Measurements from ENCODE around the gene SUCLG2. TPM values are rescaled to one million over a fixed set of nuclear protein-coding genes. Genes with fewer than 3 reads are reported as not detected.

The SUCLG2 gene
- total RNA-seq, 1 experiment from 2014 or later = 41.4 TPM

DNA sequence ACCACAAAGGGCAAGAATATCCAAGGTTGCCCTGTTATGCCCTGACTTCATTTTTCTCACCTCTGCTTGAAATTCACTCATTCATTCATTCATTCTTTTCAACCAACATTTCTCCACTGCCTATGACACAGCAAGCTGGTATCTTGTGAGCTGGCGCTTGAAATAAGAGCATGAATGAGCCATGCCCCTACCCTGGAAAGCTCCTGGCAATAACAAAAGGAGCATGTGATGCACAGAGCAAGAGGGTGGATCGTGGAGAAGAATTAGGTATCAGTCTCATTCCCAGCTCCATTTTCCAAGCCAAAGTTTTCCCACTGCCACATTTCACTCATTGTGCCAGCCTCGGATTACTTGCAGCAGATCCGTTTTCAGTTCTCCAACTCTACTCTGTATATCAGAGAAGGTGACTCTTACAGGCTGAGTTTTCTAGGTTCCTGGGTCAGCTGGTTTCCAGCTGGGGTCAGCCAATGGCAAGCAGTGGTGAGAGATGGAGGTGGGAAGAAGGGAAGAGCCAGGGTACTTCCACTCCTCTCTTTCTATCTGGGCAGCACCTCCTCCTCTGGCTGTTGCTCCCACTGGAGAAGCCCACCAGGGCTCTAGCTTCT lies 144.8 kb downstream of the SUCLG2 start:
- Histone ChIP-seq H3K4me3 (ENCODE audit: insufficient read depth, low read depth, low read length) (no peak overlapping the region), H3K27me3 (ENCODE audit: control insufficient read depth, insufficient read depth, low read length) (no peaks in the 10 kb centered on the region), H3K36me3 (replicated peaks; ENCODE audit: control insufficient read depth, insufficient read depth, low read length) (no peaks in the 10 kb centered on the region)
- no peak for DNase-seq

DNA sequence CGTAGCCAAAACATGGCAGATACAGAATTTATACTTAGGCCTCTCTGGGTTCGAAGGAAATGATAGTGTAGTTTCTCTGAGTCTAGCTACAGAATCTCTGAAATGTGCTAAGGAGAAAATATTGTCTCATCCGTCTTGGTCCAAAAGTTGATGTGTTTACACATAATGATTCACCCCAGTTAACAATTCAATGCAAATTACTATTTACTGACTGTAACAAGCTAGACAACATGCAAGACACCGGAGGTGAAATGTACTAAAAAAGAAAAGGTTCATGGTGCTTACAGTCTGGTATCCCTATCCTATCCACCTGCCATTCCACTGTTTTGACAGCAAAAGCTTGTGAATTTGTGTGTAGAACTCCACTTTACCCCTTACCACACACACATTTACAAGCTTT lies 146.8 kb downstream of the SUCLG2 start:
- Histone ChIP-seq H3K4me3 (ENCODE audit: insufficient read depth, low read depth, low read length) (no peak overlapping the region), H3K36me3 (replicated peaks; ENCODE audit: control insufficient read depth, insufficient read depth, low read length) (no peaks in the 10 kb centered on the region), H3K27me3 (ENCODE audit: control insufficient read depth, insufficient read depth, low read length) (no peaks in the 10 kb centered on the region)
- no peak for DNase-seq

DNA sequence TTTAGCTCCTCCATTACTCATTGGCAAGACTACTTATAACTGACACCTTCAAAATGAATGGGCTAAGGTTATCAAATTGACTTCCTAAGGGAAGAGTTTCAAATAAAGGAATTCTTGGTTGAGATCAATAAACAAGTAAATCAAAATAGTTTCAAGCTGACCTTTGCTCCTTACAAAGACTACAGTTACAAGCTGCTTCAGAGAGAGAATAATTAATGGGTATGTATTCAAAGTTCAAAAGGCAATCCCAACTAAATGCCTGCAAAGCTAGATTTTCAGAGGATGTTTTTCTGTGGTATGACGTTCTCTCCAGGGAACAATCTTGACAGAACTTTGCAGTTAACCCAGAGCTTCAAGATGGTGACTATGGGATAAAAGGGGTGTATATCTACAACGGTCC lies 153.7 kb downstream of the SUCLG2 start:
- Histone ChIP-seq H3K27me3 (ENCODE audit: control insufficient read depth, insufficient read depth, low read length) (no peaks in the 10 kb centered on the region), H3K4me3 (ENCODE audit: insufficient read depth, low read depth, low read length) (no peak overlapping the region), H3K36me3 (replicated peaks; ENCODE audit: control insufficient read depth, insufficient read depth, low read length) (no peaks in the 10 kb centered on the region)
- no peak for DNase-seq

DNA sequence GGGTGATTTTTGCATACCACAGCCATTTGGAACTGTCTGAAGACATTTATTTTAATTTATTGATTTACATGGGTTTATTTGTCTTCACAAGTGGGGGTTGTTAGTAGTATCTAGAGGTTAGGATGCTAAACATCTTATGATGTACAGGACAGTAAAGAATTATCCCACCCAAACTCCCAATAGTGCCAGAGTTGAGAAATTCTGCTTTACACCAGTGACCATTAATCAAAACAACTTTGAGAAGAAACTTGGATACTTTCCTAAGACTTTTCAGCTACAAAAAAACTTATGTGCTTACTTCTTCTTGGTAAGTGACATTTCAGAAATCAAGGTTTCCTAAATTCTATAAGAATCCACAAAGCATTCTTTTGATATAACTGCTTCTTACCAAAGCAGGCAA lies 156.7 kb downstream of the SUCLG2 start:
- Histone ChIP-seq H3K27me3 (ENCODE audit: control insufficient read depth, insufficient read depth, low read length) (no peaks in the 10 kb centered on the region), H3K4me3 (ENCODE audit: insufficient read depth, low read depth, low read length) (no peak overlapping the region), H3K36me3 (replicated peaks; ENCODE audit: control insufficient read depth, insufficient read depth, low read length) (no peaks in the 10 kb centered on the region)
- no peak for DNase-seq

DNA sequence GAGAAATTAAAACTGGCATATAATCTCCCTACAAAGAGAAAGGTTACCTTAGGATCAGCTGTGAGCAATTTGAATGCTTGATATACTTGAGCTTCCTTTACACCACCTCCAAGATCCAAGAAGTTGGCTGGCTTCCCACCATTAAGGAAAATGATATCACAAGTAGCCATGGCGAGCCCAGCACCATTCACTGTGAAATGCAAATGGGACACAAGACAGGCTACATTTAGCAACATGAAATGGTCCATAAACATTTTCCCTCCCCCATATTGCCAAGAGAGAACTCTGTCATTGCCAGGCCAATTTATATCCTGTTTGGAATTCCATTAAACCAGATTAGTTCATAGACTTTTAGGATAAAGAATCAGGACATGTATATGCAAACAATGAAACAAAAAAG lies 158.7 kb downstream of the SUCLG2 start:
- Histone ChIP-seq H3K36me3 (replicated peaks; ENCODE audit: control insufficient read depth, insufficient read depth, low read length) (no peaks in the 10 kb centered on the region), H3K4me3 (ENCODE audit: insufficient read depth, low read depth, low read length) (no peak overlapping the region), H3K27me3 (ENCODE audit: control insufficient read depth, insufficient read depth, low read length) (no peaks in the 10 kb centered on the region)
- no peak for DNase-seq

DNA sequence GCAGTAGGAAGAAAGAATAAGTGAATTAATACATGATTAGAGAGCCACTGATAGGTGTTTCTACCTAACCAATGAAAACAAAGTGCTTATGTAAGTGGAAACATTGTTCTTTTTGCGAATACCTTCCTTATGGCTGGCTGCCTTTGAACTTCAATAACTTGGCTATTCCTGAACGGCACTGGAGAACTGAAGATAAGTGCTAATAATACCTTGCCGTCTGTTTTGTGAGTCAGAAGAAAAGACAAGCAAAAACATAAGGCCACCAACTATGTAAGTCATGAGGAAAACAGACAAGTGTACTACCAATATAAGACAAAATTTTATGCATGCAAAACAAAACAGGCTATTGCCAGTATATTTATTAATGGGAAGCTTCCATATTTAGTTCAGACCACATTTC lies 160.6 kb downstream of the SUCLG2 start:
- DNase-seq = no peak
- H3K4me3 ChIP-seq (ENCODE audit: insufficient read depth, low read depth, low read length) = no peak overlapping the region
- H3K36me3 ChIP-seq (replicated peaks; ENCODE audit: control insufficient read depth, insufficient read depth, low read length) = no peaks in the 10 kb centered on the region
- H3K27me3 ChIP-seq (ENCODE audit: control insufficient read depth, insufficient read depth, low read length) = no peaks in the 10 kb centered on the region

DNA sequence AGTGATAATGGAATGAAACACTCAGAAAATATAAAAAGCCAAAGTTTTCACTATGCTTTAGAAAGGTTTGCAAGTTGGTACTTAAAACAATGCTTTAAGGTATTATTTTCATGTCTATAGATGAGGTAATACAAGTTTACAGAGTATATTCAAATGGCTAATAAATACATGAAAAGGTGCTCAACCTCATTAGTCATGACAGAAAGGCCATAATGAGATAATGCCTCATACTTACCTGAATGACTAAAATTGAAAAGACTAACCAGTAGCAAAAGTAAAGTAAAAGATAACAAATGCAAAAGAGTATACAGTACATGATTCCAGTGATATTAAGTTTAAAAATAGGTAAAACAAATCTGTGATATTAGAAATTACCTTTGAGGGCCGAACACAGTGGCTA lies 163.8 kb downstream of the SUCLG2 start:
- Histone ChIP-seq H3K4me3 (ENCODE audit: insufficient read depth, low read depth, low read length) (no peak overlapping the region), H3K36me3 (replicated peaks; ENCODE audit: control insufficient read depth, insufficient read depth, low read length) (no peaks in the 10 kb centered on the region), H3K27me3 (ENCODE audit: control insufficient read depth, insufficient read depth, low read length) (no peaks in the 10 kb centered on the region)
- no peak for DNase-seq

DNA sequence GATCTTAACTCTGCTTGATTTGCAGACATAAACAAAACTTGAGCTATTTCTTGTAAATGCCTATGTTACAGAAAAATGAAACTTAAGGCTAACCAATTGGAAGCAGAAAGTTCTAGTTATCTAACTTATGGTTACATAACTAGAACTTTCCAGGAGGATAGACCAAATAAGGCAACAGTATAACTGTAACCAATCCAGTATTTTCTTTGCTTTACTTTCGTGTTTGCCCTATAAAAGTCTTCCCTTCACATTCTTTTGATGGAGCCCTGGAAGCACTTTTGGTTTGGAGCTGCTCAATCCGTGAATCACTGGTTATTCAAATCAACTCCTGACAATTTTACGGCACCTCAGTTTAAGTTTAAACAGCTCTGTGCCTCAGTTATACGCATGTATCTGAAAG lies 164.6 kb downstream of the SUCLG2 start:
- DNase-seq = no peak
- Histone ChIP-seq H3K27me3 (ENCODE audit: control insufficient read depth, insufficient read depth, low read length) (no peaks in the 10 kb centered on the region), H3K36me3 (replicated peaks; ENCODE audit: control insufficient read depth, insufficient read depth, low read length) (no peaks in the 10 kb centered on the region), H3K4me3 (ENCODE audit: insufficient read depth, low read depth, low read length) (no peak overlapping the region)

DNA sequence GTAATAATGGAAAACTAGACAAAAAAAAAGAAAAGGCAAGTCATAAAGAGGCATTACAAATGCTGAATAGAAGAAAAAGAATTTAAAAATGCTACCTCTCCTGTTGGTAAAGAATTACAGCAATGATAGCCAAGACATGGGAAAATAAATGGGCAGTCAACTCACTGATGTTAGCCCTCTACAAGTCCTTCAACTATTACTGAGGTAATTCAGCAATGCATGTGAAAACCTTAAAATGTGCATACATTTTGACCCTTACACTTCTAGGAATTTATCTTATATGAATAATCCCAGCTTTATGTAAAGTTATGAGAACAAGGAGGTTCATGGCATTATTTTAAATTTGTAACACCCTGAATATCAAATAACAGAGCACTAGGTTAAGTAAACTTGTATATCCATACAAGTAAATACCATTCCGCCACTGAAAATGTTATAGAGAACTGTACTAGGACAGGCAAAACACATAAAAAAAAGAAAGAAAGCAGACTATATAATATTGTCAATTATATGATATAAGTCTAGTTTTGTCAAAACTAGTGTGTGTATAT lies 166.8 kb downstream of the SUCLG2 start:
- H3K27me3 ChIP-seq (ENCODE audit: control insufficient read depth, insufficient read depth, low read length) = no peaks in the 10 kb centered on the region
- H3K4me3 ChIP-seq (ENCODE audit: insufficient read depth, low read depth, low read length) = no peak overlapping the region
- DNase-seq = no peak
- H3K36me3 ChIP-seq (replicated peaks; ENCODE audit: control insufficient read depth, insufficient read depth, low read length) = no peaks in the 10 kb centered on the region

DNA sequence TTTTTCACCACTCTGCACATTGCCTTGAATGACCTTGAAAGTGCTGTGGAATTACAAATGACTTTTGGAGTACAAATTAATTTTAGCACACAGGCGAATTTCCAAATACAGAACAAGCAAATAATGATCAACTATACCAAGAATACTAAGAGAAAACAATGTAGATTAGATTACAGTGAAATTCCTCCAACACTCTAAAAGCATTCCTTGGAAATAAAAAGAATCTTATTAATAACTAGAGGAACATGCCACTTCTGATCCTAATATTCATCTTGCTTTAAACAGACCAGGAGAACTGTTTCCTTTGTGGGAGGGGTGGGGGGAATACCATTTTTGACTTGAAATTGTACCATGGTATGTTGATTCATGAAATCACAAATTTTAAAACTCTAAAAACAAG lies 167.5 kb downstream of the SUCLG2 start:
- H3K27me3 ChIP-seq (ENCODE audit: control insufficient read depth, insufficient read depth, low read length) = no peaks in the 10 kb centered on the region
- no peak overlapping the region for H3K4me3 ChIP-seq (ENCODE audit: insufficient read depth, low read depth, low read length)
- H3K36me3 ChIP-seq (replicated peaks; ENCODE audit: control insufficient read depth, insufficient read depth, low read length) = no peaks in the 10 kb centered on the region
- DNase-seq = no peak

DNA sequence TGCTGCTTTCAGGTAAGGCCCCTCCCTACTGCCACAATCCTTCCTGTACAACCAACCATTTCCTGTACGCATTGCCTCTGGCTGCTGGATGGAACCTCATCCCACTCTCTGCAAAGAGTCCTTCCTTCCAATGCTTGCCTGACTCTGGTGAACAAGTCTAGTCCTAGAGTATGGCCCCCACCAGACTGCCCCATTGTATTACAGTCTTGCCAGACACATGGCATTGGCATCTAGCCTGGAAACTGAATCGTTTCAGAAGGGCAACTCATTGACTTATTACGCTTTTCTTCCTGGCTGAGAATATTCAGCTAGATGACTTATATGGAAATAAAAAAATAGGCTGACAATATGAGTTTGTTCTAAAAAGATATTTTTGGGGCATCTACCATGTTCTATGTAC lies 170.3 kb downstream of the SUCLG2 start:
- DNase-seq = no peak

DNA sequence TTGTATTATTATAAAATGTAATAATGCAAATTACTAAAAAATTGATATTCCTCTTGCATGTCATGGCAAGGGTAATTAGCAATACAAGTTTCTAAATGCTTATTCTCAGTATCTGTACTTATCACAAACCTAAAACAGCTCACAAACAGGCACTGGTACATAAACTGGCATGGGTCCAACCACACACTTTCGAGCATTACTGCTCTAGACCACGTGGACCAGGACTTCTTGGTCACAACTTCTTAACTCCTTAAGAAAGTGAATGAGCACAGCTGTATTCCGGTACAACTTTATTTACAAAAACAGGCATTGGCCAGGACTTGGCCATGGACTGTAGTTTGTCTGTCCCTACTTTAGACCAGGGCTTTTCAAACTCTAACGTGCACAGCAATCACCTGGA lies 173.3 kb downstream of the SUCLG2 start:
- no peak for DNase-seq
- H3K4me3 ChIP-seq (ENCODE audit: insufficient read depth, low read depth, low read length) = no peak overlapping the region
- H3K36me3 ChIP-seq (replicated peaks; ENCODE audit: control insufficient read depth, insufficient read depth, low read length) = no peaks in the 10 kb centered on the region
- H3K27me3 ChIP-seq (ENCODE audit: control insufficient read depth, insufficient read depth, low read length) = no peaks in the 10 kb centered on the region

More for the DNA sequence above, 170.3 kb downstream of the SUCLG2 start:
- no peaks in the 10 kb centered on the region for H3K36me3 ChIP-seq (replicated peaks; ENCODE audit: control insufficient read depth, insufficient read depth, low read length)
- H3K4me3 ChIP-seq (ENCODE audit: insufficient read depth, low read depth, low read length) = no peak overlapping the region
- no peaks in the 10 kb centered on the region for H3K27me3 ChIP-seq (ENCODE audit: control insufficient read depth, insufficient read depth, low read length)

DNA sequence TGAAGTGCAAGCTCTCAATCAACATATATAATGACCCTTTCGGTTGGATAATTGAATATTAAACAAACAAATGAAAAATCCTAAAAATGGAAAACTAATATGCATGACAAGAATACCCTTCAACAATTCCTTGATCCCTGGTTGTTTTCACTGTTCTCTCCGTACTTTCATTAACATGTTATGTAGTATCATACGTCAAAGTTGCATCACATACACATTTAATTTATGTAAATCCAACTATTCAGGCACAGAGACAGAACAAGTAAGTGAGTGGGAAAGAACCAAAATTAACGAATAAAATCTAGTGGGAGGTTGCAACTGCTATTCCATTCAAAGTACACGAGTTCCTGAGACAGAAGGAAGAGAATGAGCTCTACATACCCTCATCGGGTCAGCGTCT lies 176.0 kb downstream of the SUCLG2 start:
- H3K4me3 ChIP-seq (ENCODE audit: insufficient read depth, low read depth, low read length) = no peak overlapping the region
- H3K27me3 ChIP-seq (ENCODE audit: control insufficient read depth, insufficient read depth, low read length) = no peaks in the 10 kb centered on the region
- DNase-seq = no peak
- no peaks in the 10 kb centered on the region for H3K36me3 ChIP-seq (replicated peaks; ENCODE audit: control insufficient read depth, insufficient read depth, low read length)

DNA sequence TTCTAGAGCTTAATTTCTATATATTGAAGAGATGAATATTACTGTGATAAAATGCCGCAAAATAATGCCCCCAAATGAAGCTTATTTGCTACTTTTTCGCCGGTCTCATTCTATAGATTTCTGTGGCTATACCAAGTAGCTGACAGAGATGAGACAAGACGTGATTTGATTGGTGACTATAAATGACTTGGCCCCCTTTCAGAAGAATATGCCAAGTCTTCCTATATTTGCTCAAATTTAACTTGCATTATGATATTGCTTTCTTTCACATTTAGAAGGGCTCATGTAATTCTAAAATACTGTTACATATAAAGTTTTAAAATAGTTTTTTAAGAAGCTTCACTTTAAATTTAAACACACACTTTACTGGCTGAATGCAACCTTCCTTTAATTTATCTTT lies 180.1 kb downstream of the SUCLG2 start:
- Histone ChIP-seq H3K36me3 (replicated peaks; ENCODE audit: control insufficient read depth, insufficient read depth, low read length) (no peaks in the 10 kb centered on the region), H3K27me3 (ENCODE audit: control insufficient read depth, insufficient read depth, low read length) (no peaks in the 10 kb centered on the region), H3K4me3 (ENCODE audit: insufficient read depth, low read depth, low read length) (no peak overlapping the region)
- DNase-seq = no peak

DNA sequence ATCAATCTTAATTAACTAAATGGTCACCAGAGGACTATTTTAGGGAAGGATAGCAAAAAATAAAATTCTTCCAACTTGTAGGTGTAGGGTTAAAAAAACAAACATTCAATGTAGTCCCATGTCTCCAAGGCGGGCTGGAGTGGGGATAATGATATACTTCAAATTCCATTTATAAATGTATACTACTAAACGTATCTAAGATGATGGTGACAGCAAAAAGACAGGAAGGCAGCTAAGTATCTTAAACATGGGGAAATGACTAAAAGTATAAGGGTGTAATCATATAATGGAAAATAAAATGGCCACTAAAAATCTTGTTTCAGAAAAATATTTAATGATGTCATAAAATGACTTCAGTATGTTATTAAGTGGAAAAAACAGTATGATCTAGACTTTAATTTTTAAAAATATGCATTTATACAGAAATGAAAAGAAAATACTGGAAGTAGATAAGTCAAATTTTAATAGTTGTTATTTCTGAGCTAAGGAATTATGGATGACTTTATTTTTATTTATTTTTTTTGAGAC lies 181.7 kb downstream of the SUCLG2 start:
- Histone ChIP-seq H3K27me3 (ENCODE audit: control insufficient read depth, insufficient read depth, low read length) (no peaks in the 10 kb centered on the region), H3K4me3 (ENCODE audit: insufficient read depth, low read depth, low read length) (no peak overlapping the region), H3K36me3 (replicated peaks; ENCODE audit: control insufficient read depth, insufficient read depth, low read length) (no peaks in the 10 kb centered on the region)
- DNase-seq = no peak

DNA sequence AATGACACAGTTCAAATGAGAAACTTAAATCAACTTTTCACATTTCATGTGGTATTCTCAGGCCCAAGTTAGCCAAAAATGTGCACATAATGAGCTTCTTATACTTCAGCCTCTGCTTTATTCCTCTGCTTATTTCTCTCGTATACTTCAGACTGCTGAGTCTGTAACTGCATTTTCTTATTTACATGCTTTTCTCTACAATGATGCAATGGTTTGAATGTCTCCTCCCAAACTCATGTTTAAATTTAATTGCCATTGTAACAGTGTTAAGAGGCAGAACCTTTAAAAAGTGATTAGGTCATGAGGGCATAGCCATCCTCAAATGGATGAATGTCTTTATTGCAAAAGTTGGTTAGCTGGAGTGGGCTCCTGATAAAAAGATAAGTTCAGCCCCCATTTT lies 184.2 kb downstream of the SUCLG2 start:
- no peak for DNase-seq
- Histone ChIP-seq H3K4me3 (ENCODE audit: insufficient read depth, low read depth, low read length) (no peak overlapping the region), H3K36me3 (replicated peaks; ENCODE audit: control insufficient read depth, insufficient read depth, low read length) (no peaks in the 10 kb centered on the region), H3K27me3 (ENCODE audit: control insufficient read depth, insufficient read depth, low read length) (no peaks in the 10 kb centered on the region)
